GM18526 (cell line): Measurements from ENCODE around the gene EDEM3.

ENCODE experiments used
- POLR2A ChIP-seq: IDR thresholded peaks from 3 replicates; pipeline ENCODE4 v1.6.1; 2011; ENCODE audit not compliant: insufficient read length; ENCODE audit errors: extremely low read depth

The EDEM3 gene

DNA sequence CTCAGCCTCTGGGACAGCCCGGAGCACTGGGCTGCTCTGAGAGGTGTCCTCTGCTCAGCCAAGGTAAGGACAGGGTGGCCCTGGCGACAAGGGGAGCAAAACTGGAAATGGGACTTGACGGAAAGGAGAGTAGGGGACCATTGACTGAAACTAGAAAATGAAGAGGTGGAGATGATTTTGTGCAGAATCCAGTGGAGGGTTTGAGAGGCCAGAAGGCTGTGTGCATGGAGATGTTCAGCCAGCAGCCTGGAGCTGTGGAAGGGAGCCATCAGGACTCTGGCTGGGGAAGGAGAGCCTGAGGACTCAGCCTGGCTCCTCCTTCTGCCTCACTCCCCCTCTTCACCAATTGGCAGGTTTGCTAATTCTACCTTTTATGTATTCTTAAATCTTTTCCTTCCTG lies 114.2 kb downstream of the EDEM3 start:
- no peak for TF ChIP-seq POLR2A
